ENCODE data around the gene DNAJB2. TPM values are rescaled to one million over a fixed set of nuclear protein-coding genes. Genes with fewer than 3 reads are reported as not detected.
A peak's percentile ranks its signal among the peaks of the same experiment; 100 is the strongest.

DNAJB2 gene
- total and polyA plus RNA-seq, 2 of the 8 experiments (the other 6 are each of a cell fraction or from before 2014, with no cell fraction given) = 21.0 to 26.3 TPM

- peak overlapping the region; percentile 16 for H4K8ac ChIP-seq (ENCODE audit: extremely low read depth, insufficient read depth, low read length)
- 0 out of 4 replicates have a peak, but pooled peaks cover 0 to 5% of the 10 kb centered on the region in 2 experiments for H3K9me3 ChIP-seq (ENCODE audit: insufficient read depth in 2 of 2, low read depth in 1 of 2, low read length in 1 of 2)
- no peak overlapping the region for H2BK20ac ChIP-seq (ENCODE audit: low read length)
- peak overlapping the region; percentile 60; the same call in 1 of the 2 replicates for H2BK12ac ChIP-seq (ENCODE audit: low read depth, low read length)
- no peak overlapping the region for H2BK5ac ChIP-seq (ENCODE audit: low read depth, low read length)
- no peak overlapping the region for H3K27ac ChIP-seq (ENCODE audit: low read depth, low read length)
- no peak overlapping the region for H3K9ac ChIP-seq (replicated peaks in 1 of 4; ENCODE audit: extremely low read depth in 1 of 4, low read depth in 3 of 4, low read length in 3 of 4)
- H3K4me2 ChIP-seq (ENCODE audit: insufficient read depth in 1 of 2, low read depth in 2 of 2, low read length in 2 of 2) = peak overlapping the region; percentile 69 to 76
- ChIA-PET POLR2A (ENCODE audit: partially characterized antibody) (interaction anchor here (0.6 to 4.3 kb wide), 6 partner anchors 10 to 86 kb away, joined by 3 to 33 read pairs (median 4); partner anchors contain the start of genes DNAJB2, GLB1L and STK16), CTCF (ENCODE audit: partially characterized antibody) (interaction anchor here (0.6 to 11.7 kb wide), 18 partner anchors 10 to 183 kb away, joined by 3 to 220 read pairs (median 4); partner anchors contain the start of genes ANKZF1, ATG9A, CNPPD1 and DNAJB2)
- H3K23ac ChIP-seq (ENCODE audit: insufficient read length) = no peak overlapping the region
- no peak overlapping the region for H3K56ac ChIP-seq (replicated peaks; ENCODE audit: insufficient read length, low read depth, low read length)
- no peak overlapping the region for H2BK120ac ChIP-seq (replicated peaks; ENCODE audit: low read depth, low read length)
- H3K4ac ChIP-seq (replicated peaks; ENCODE audit: insufficient read length, low read depth, low read length) = peak overlapping the region; percentile 92
- no peaks in the 10 kb centered on the region; the same call in 1 of the 2 replicates for H3K79me1 ChIP-seq (ENCODE audit: low read depth, low read length)
- peaks cover 0 to 5% (median under 1%) of the 10 kb centered on the region in 4 experiments; a peak in 3 of 7 replicates for H3K4me1 ChIP-seq (replicated peaks in 1 of 4; ENCODE audit: control insufficient read depth in 3 of 4, insufficient read depth in 4 of 4, low read length in 3 of 4)
- H3K14ac ChIP-seq (ENCODE audit: insufficient read length) = no peak overlapping the region
- 0 out of 2 replicates have a peak overlapping the region, but pooled peaks have one; percentile 25 for H2AK5ac ChIP-seq (ENCODE audit: low read depth, low read length)
- 84% methylated on average over 5 of the region's 5 CpGs; no CpG with 5 or more reads in 1 of the 2 experiments for WGBS, 2 experiments (ENCODE audit: extremely low coverage in 1 of 2, insufficient coverage in 1 of 2, insufficient read length in 1 of 2, insufficient replicate concordance in 2 of 2, low coverage in 1 of 2, low lambda C conversion rate in 2 of 2, missing lambda C conversion rate in 1 of 2)
- DNase-seq (ENCODE audit: low read depth in 1 of 2, low spot score in 2 of 2) (no peak), FAIRE-seq (no peak)
- H2BK15ac ChIP-seq (ENCODE audit: low read length) = 0 out of 2 replicates have a peak overlapping the region, but pooled peaks have one; percentile 29
- peaks cover 4% of the 10 kb centered on the region; the same call in 1 of the 2 replicates for H3K23me2 ChIP-seq (ENCODE audit: low read depth, low read length)
- peak overlapping the region in 3 of 4 experiments; percentile 60 to 74 (median 74); a peak in 4 of 8 replicates for H3K4me3 ChIP-seq (ENCODE audit: extremely low read depth in 1 of 4, insufficient read depth in 2 of 4, low read depth in 3 of 4, low read length in 4 of 4)
- peaks cover 0 to 24% (median 13%) of the 10 kb centered on the region in 4 experiments; a peak in 6 of 7 replicates for H3K27me3 ChIP-seq (replicated peaks in 1 of 4; ENCODE audit: control insufficient read depth in 3 of 4, extremely low read depth in 1 of 4, insufficient read depth in 3 of 4, low read length in 3 of 4)
- no peaks in the 10 kb centered on the region for H4K20me1 ChIP-seq (replicated peaks in 1 of 2; ENCODE audit: control insufficient read depth in 1 of 2, insufficient read depth in 2 of 2, low read length in 2 of 2)
- no peak overlapping the region for H4K5ac ChIP-seq (ENCODE audit: insufficient read length, low read depth, low read length)
- H3K79me2 ChIP-seq (ENCODE audit: control insufficient read depth in 1 of 2, insufficient read depth in 2 of 2, low read length in 2 of 2) = no peaks in the 10 kb centered on the region
- H3K18ac ChIP-seq (ENCODE audit: extremely low read depth, low read length) = no peak overlapping the region
- peak overlapping the region; percentile 71 for H4K91ac ChIP-seq (replicated peaks; ENCODE audit: insufficient read length, low read length)
- H2AFZ ChIP-seq (ENCODE audit: low read length) = no peak overlapping the region
- no peaks in the 10 kb centered on the region for H3K36me3 ChIP-seq (ENCODE audit: control insufficient read depth in 2 of 4, insufficient read depth in 4 of 4, low read length in 3 of 4)
- no peak for TF ChIP-seq NRF1 (IDR thresholded peaks at IDR 0.05; ENCODE audit: low read depth, low read length)
- no peak for TF ChIP-seq JUND (IDR thresholded peaks at IDR 0.05; ENCODE audit: low read length)
- no peak for TF ChIP-seq MAFK (IDR thresholded peaks at IDR 0.05; ENCODE audit: low read depth, low read length)
- TF ChIP-seq KDM4A (IDR thresholded peaks at IDR 0.05; ENCODE audit: low read depth, low read length, severe bottlenecking) = no peak
- no peak for TF ChIP-seq SP4 (IDR thresholded peaks at IDR 0.05; ENCODE audit: low read length)
- TF ChIP-seq CEBPB (IDR thresholded peaks at IDR 0.05; ENCODE audit: low read depth, low read length) = no peak
- TF ChIP-seq POLR2AphosphoS5 (IDR thresholded peaks at IDR 0.05; ENCODE audit: low read depth, low read length) = no peak
- no peak for TF ChIP-seq MAX (IDR thresholded peaks at IDR 0.05)
- no peak for TF ChIP-seq CBX8 (IDR thresholded peaks at IDR 0.05; ENCODE audit: borderline replicate concordance, low read depth, low read length)
Measured at GRCh38 chr2:219293736-219294231, 14.6 kb downstream of the DNAJB2 start.

Measured in H1 (cell line).